Ectodermal cell (in vitro differentiated cells): ENCODE results near the gene POLA2.

Source experiments
- H3K27ac ChIP-seq: 2 replicates; pipeline ENCODE4 v1.7.0; 2013; ENCODE audit warnings: mild to moderate bottlenecking, low read depth, low read length; ENCODE audit not compliant: insufficient read depth, poor library complexity, severe bottlenecking
- H3K27me3 ChIP-seq: 2 replicates; pipeline ENCODE4 v1.7.0; 2013; ENCODE audit warnings: mild to moderate bottlenecking, low read length; ENCODE audit not compliant: insufficient read depth, control insufficient read depth, poor library complexity, severe bottlenecking
- H3K36me3 ChIP-seq: one replicate; pipeline ENCODE4 v1.7.0; 2013; ENCODE audit warnings: low read length; ENCODE audit not compliant: control insufficient read depth, insufficient read depth
- H3K4me1 ChIP-seq: one replicate; pipeline ENCODE4 v1.7.0; 2013; ENCODE audit warnings: low read length; ENCODE audit not compliant: control insufficient read depth, insufficient read depth
- H3K4me3 ChIP-seq: 2 replicates; pipeline ENCODE4 v1.7.0; 2013; ENCODE audit warnings: low read depth, low read length, control low read depth; ENCODE audit not compliant: insufficient read depth
- H3K9me3 ChIP-seq: 2 replicates; pipeline ENCODE4 v1.7.0; 2013; ENCODE audit warnings: mild to moderate bottlenecking, low read length, moderate library complexity; ENCODE audit not compliant: control insufficient read depth
- WGBS, 2 experiments: methylation state at CpG; one replicate each; pipeline ENCODE4 v1.1.7; 2013; ENCODE audit warnings: missing lambda C conversion rate in 2 of 2; 5-methylcytosine and 5-hydroxymethylcytosine counted together

POLA2 gene

GRCh38 chr11:65279741-65280440 is 18.1 kb downstream of the POLA2 start:
- no peaks in the 10 kb centered on the region for H3K27me3 ChIP-seq
- no peaks in the 10 kb centered on the region for H3K9me3 ChIP-seq
- 92 to 93% methylated on average over 5 of the region's 5 CpGs for WGBS, 2 experiments
- no peaks in the 10 kb centered on the region for H3K4me1 ChIP-seq
- peaks cover 62% of the 10 kb centered on the region for H3K36me3 ChIP-seq
- no peak overlapping the region for H3K4me3 ChIP-seq
- no peak overlapping the region for H3K27ac ChIP-seq

- Histone ChIP-seq H3K4me1 (no peaks in the 10 kb centered on the region), H3K9me3 (no peaks in the 10 kb centered on the region), H3K36me3 (peaks cover 64% of the 10 kb centered on the region), H3K4me3 (no peak overlapping the region), H3K27me3 (no peaks in the 10 kb centered on the region), H3K27ac (no peak overlapping the region)
- 96 to 98% methylated on average over 4 of the region's 4 CpGs for WGBS, 2 experiments
Observed at GRCh38 chr11:65280646-65281045, 18.9 kb downstream of the POLA2 start.

- no peaks in the 10 kb centered on the region for H3K9me3 ChIP-seq
- 89 to 90% methylated on average over 4 of the region's 4 CpGs for WGBS, 2 experiments
Observed at GRCh38 chr11:65286686-65287085, 24.9 kb downstream of the POLA2 start.

GRCh38 chr11:65287601-65288000 is 25.8 kb downstream of the POLA2 start:
- Histone ChIP-seq H3K4me3 (no peak overlapping the region), H3K9me3 (no peaks in the 10 kb centered on the region), H3K4me1 (no peaks in the 10 kb centered on the region), H3K27ac (no peak overlapping the region), H3K36me3 (peaks cover 57% of the 10 kb centered on the region), H3K27me3 (no peaks in the 10 kb centered on the region)
- WGBS, 2 experiments: 100% methylated on average over 2 of the region's 2 CpGs

More at GRCh38 chr11:65286686-65287085, 24.9 kb downstream of the POLA2 start:
- H3K4me1 ChIP-seq: no peaks in the 10 kb centered on the region
- H3K4me3 ChIP-seq: no peak overlapping the region
- peaks cover 65% of the 10 kb centered on the region for H3K36me3 ChIP-seq
- no peak overlapping the region for H3K27ac ChIP-seq
- H3K27me3 ChIP-seq: no peaks in the 10 kb centered on the region

GRCh38 chr11:65288706-65289536 is 27.2 kb downstream of the POLA2 start:
- Histone ChIP-seq H3K27ac (no peak overlapping the region), H3K4me3 (no peak overlapping the region), H3K9me3 (no peaks in the 10 kb centered on the region), H3K4me1 (no peaks in the 10 kb centered on the region), H3K27me3 (no peaks in the 10 kb centered on the region), H3K36me3 (peaks cover 50% of the 10 kb centered on the region)
- 93 to 96% methylated on average over 6 of the region's 6 CpGs for WGBS, 2 experiments

GRCh38 chr11:65290448-65291165 is 28.8 kb downstream of the POLA2 start:
- no peaks in the 10 kb centered on the region for H3K4me1 ChIP-seq
- no peaks in the 10 kb centered on the region for H3K9me3 ChIP-seq
- no peak overlapping the region for H3K4me3 ChIP-seq

GRCh38 chr11:65291613-65292012 is 29.9 kb downstream of the POLA2 start:
- H3K4me3 ChIP-seq: no peak overlapping the region
- H3K27me3 ChIP-seq: no peaks in the 10 kb centered on the region
- H3K9me3 ChIP-seq: no peaks in the 10 kb centered on the region
- WGBS, 2 experiments: 90 to 92% methylated on average over 5 of the region's 5 CpGs
- no peaks in the 10 kb centered on the region for H3K4me1 ChIP-seq
- peaks cover 64% of the 10 kb centered on the region for H3K36me3 ChIP-seq
- no peak overlapping the region for H3K27ac ChIP-seq

More at GRCh38 chr11:65290448-65291165, 28.8 kb downstream of the POLA2 start:
- H3K27me3 ChIP-seq: no peaks in the 10 kb centered on the region
- no peak overlapping the region for H3K27ac ChIP-seq
- peaks cover 64% of the 10 kb centered on the region for H3K36me3 ChIP-seq
- WGBS, 2 experiments: 94 to 95% methylated on average over 8 of the region's 8 CpGs

- peaks cover under 1% of the 10 kb centered on the region for H3K4me1 ChIP-seq
- H3K4me3 ChIP-seq: no peak overlapping the region
- no peaks in the 10 kb centered on the region for H3K9me3 ChIP-seq
- no peaks in the 10 kb centered on the region for H3K27me3 ChIP-seq
- H3K27ac ChIP-seq: no peak overlapping the region
- 95 to 96% methylated on average over 5 of the region's 5 CpGs for WGBS, 2 experiments
- peaks cover 59% of the 10 kb centered on the region for H3K36me3 ChIP-seq
Observed at GRCh38 chr11:65292890-65293289, 31.1 kb downstream of the POLA2 start.

- H3K27ac ChIP-seq: no peak overlapping the region
- H3K36me3 ChIP-seq: peaks cover 65% of the 10 kb centered on the region
- H3K4me3 ChIP-seq: no peak overlapping the region
- WGBS, 2 experiments: 93 to 95% methylated on average over 10 of the region's 10 CpGs
- no peaks in the 10 kb centered on the region for H3K27me3 ChIP-seq
- no peaks in the 10 kb centered on the region for H3K9me3 ChIP-seq
- H3K4me1 ChIP-seq: peaks cover 8% of the 10 kb centered on the region
Observed at GRCh38 chr11:65293909-65294381, 32.2 kb downstream of the POLA2 start.

- Histone ChIP-seq H3K4me1 (peaks cover 8% of the 10 kb centered on the region), H3K4me3 (no peak overlapping the region), H3K9me3 (no peaks in the 10 kb centered on the region), H3K27ac (no peak overlapping the region), H3K27me3 (no peaks in the 10 kb centered on the region), H3K36me3 (peaks cover 57% of the 10 kb centered on the region)
- 96 to 97% methylated on average over 11 of the region's 11 CpGs for WGBS, 2 experiments
Observed at GRCh38 chr11:65295001-65295400, 33.2 kb downstream of the POLA2 start.
